Kasumi-1 (cell line): ENCODE measurements around the gene MED13L.
A peak's percentile ranks its signal among the peaks of the same experiment; 100 is the strongest.
"Not testable (repeated sequence)": the region's sequence is repeated elsewhere in the genome, so short reads cannot be mapped to it uniquely, and the experiment has no call there.

ENCODE experiments used
- DNase-seq, 2 experiments: peaks; one replicate each; lab custom pipeline; 2025; lab: John Stamatoyannopoulos, UW

The MED13L gene

DNA sequence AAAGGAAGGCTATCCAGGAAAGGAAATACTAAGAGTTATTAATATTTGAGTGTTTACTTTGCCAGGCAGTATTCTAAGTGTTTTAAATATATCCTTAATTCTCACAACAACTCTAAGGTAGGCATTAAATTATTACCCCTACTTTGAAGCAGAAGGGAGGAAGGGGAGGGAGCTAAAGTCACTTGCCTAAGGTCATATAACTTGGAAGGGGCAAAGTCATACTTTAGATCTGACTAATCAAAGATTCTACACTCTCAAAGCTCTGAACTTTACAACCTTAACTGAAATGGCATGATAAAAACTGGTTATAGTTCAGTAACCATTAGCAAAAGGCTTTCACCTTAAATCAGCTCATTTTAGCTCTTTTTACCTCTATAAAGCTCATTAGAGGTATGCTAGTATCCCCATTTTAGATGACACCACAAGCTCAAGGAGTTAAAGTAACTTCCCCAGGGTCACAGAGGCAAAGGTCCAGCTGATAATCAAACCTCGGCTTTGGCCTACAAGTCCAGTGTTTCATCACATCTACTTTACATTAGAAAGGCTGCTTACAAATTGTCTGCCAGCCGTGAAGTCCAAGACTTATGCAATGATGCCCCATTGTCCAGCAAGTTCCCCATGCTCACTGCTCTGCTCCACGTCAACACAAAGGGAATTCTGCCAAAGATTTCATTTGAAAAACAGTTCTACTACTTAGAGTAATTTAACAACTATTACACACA lies 223.9 kb downstream of the MED13L start:
- no peak for DNase-seq

DNA sequence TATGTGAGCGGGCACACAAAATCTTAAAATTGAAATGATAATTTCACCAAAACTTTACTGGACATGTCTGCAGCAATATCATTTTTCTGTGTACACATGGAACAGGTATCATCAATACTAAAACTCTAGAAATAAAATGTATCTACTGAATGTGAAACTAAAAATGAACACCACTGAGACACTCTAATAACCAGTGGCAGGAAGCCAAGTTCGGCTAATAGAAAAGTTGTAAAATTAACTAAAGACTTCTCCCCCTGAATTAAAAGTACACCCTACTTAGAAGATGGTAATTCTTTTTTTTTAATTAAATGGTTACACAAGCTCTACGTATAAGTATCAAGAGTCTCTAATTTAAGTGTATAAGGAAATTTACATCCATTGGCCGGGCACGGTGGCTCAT lies 227.2 kb downstream of the MED13L start:
- DNase-seq = no peak

GRCh38 chr12:116048879-116049278 lies 228.6 kb downstream of the MED13L start:
- no peak for DNase-seq

DNA sequence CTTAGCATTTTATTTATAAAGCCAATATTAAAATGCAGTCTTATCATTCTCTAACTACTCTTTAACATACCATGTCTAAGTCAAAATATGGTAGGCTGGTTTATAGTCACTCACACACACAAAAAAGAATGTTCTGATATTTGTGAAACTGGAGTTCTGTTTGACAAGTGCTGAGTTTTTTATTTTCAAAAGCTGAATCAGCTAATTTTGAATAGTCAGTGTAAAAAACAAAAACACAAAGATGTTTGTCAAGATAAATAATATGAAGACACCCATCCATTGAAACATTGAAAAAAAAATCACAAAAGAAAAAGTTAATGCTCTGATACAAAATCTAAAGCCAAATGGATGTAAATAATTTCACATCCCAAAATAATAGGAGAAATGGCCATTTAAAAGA lies 231.5 kb downstream of the MED13L start:
- DNase-seq = no peak

DNA sequence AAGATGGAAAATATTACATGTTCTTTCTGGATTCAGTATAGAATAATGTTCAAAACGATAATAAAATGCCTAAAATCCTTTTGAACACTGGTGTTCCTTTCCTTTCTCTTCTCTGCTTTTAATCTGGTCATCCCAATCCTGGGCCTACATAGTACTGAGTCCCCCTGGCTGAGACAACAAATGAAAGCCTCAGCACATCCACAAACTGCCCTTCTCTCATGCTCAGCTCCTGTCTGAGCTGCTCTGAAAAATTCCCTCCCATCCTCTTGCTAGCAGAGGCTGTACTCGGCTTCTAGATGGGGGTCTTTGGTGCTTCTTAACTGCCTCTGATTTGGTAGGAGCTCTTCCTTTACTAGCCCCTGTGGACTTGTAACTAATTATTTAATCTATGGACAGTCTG lies 232.3 kb downstream of the MED13L start:
- DNase-seq = no peak

GRCh38 chr12:116043659-116044535 lies 233.6 kb downstream of the MED13L start:
- no peak for DNase-seq

DNA sequence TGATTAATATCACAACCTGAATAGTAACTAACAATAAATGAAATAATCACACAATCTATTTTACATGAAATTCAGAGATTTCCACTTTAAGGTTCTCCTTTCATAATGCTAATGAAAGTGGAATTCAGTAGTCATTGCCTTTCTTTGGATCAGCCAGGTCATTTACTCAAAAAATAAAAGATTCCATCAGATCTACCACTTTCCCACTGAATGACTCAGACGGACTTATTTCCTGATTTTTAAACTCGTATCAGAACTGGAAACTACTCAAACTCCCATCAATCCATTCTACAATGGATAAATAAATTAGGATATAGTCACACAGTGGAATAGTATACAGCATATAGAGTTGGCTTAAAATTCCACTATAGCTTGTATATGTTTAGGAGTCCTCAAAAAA lies 237.1 kb downstream of the MED13L start:
- no peak for DNase-seq

DNA sequence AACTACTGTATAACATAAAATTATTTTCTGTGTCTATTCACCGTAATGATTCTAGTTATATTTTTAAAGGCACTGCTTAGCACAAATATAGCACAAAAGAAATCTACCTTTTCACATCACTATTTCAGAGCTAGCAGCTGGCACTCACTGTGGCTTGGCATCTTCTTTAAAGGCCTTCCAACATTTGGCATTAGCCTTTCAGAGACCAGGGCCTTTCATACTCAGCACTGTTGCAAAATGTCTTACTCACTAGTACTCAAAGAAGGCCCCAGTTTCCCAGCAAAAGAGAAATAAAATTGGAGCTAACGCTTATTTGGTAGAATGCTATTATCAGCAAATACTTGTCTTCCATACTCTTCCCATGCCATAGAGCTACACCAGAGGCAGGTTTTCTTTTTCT lies 238.4 kb downstream of the MED13L start:
- no peak for DNase-seq

DNA sequence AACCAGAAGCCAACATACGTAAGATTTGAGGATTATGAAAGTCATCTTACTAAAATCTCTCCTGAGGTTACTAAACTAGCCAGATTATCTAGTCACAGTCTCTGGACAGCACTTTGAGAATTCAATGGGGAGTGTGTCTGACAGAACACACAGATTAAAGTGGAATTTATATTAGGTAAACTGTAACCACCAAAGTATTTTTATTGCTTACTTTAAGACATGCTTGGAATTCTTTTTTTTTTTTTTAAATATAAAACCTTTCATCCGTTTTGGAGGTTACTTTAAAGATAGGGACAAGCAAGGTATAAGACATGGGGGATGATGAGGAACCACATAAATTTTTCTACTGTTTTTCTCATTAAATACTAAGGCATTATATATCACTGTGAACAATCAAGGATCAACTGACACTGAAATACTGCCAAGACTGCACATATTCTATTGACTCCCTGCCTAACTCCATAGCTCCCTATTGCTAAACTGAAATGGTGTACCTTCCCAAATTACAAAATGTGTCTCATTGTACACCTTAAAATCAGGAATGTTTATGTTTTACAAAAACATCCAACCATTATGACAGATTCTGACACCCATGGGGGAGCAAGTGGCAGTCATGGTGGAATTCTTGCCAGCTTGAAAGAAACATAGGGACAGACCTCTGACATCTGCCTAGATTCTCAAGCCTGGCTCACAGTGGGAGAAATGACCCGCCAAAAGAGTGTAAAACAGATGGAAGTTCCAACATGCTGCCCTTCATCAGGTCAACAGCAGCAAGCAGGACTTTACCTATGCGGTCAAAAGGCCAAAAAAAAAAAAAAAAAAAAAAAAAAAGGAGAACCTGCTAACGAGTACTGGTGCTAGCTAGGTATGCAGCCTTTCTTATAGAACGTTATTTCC lies 239.3 kb downstream of the MED13L start:
- no peak for DNase-seq

- no peak for DNase-seq
These were observed 243.7 kb downstream of the MED13L start for GRCh38 chr12:116033765-116034164.

GRCh38 chr12:116031624-116032023 lies 245.9 kb downstream of the MED13L start:
- DNase-seq = not testable (repeated sequence)

- no peak for DNase-seq
These were observed 248.9 kb downstream of the MED13L start for GRCh38 chr12:116028619-116029018.

DNA sequence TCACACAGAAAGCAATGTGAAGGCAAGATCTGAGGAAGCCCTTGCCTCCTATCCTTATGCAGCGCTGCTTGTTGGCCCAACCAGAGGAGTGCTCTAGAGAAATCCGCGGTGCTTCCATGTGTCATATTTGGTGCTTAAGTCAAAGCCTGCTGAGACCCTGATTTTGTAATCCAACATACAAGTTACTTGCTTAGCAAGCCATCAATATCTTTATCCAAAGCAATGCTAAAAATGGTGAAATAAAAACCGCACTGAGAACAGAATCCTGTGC lies 250.0 kb downstream of the MED13L start:
- no peak for DNase-seq

DNA sequence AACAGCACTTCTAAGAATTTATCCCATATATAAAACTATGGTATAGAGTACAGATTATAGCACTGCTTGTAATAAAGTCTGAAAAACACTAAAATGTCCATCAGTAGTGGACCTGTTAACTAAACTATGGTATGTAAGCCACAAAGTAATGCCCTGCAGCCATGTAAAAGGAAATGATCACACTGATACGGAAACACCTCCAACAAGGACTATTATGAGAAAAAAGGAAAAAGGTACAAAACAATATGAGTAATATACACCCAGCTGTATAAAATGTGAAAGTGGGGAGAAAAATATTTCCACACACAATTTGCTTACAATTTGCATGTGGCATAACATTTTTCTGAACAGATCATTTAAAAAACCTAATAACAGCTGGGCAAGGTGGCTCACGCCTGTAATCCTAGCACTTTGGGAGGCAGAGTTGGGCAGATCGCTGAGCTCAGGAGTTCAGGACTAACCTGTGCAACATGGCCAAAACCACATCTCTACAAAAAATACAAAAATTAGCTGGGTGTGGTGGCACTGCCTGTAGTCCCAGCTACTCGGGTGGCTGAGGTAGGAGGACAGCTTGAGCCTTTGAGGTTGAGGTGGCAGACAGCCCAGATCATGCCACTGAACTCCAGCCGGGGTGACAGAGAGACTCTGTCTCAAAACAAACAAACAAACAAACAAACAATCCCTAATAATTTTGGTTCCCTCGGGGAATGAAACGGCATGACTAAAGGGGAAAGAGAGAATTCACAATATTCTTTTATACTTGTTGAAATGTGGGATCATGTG lies 250.5 kb downstream of the MED13L start:
- DNase-seq = no peak

- no peak for DNase-seq
These were observed 251.1 kb downstream of the MED13L start for GRCh38 chr12:116026346-116026745.

DNA sequence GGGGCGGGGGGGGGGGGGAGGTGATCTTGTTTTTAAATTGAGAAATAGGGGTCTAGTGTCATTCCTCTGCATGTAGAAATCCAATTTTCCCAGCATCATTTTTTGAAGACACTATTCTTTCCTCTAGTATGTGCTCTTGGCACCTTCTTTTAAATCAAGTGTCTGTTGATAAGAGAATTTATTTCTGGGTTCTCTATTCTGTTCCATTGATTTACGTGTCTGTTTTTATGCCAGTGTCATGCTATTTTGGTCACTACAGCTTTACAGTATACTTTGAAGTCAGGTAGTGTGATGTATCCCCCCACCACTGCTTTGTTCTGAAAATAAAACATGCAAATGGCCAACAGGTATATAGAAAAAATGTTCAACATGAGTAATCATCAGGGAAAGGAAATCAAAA lies 252.7 kb downstream of the MED13L start:
- no peak for DNase-seq

DNA sequence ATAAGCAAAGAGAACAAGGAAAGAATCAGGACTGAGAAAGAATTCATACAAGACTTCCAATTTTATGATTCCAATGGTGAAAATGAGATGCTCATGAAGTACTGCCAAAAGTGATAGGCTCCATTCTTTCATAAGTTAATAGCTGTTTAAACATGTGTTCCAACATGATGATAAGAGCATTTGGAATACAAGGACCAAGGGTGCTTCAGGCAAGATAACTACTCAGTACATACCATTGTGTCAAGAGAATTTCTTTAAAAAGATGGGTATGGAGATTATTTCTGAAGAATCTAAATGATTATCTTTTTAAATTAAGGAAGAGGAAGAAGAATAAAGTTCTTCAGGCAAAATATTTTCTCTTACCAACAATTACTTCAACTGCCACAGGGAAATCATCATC lies 258.1 kb downstream of the MED13L start:
- no peak for DNase-seq

DNA sequence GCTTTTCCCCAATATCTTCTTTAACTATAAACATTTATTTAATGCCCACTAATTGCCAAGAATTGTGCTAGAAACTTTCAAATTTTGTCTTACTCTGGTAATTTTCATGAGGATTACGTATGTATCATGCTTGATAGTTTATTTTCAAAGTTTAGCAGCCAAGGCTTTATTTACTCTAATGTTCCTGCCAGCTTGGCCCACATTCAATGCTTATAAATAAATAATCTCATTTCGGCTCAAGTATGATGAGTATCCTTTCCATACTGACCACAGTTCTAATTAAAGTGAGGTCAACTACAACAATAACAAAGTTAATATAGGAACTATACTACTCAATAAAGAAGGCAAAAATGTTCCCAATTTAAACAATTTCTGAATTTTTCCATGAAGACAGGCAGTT lies 259.2 kb downstream of the MED13L start:
- no peak for DNase-seq

- peak; percentile 64 to 67 for DNase-seq
These were observed 262.0 kb downstream of the MED13L start for GRCh38 chr12:116015525-116015924.

DNA sequence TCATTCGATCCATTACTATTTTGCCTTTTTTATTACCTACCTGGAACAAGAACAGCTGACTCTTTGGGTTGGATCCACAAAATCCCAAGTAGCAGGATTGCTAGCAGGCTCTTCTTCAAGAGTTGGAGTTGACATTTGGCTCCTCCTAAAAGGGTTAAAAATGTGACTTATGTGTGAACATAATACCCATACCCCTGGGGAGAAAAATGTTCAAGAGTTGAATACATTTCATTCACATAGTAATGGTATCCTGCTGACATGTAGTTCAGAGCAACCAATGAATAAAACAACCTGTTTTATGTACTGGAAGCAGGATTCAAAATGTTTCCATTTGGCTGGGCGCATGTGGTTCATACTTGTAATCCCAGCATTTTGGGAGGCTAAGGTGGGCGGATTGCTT lies 264.7 kb downstream of the MED13L start:
- no peak for DNase-seq

DNA sequence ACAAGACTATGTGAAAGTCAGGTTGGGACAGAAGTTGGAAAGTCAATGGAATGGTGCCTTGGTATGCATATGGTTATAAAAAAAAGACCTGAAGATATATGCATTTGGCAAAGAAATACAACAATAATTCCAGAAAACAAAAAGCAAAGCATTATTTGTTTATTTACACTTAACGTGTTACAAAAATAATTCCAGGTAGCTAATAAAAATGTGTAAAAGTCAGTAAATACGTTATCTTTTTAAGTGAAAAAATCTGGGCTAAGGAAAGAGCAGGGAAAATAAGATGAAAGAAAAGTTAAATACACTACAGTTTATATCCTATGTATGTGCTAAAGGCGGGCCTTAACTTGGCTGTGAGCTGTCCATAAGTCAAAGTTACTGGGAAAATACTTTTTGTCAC lies 266.3 kb downstream of the MED13L start:
- no peak for DNase-seq

GRCh38 chr12:116010467-116010866 lies 267.0 kb downstream of the MED13L start:
- DNase-seq = no peak
